Uterus (tissue), 4 donors: Measurements from ENCODE around the gene OSTM1. TPM values are rescaled to one million over a fixed set of nuclear protein-coding genes. Genes with fewer than 3 reads are reported as not detected.
"Not testable (repeated sequence)": the region's sequence is repeated elsewhere in the genome, so short reads cannot be mapped to it uniquely, and the experiment has no call there.

ENCODE experiments used
- DNase-seq, 2 donors: peaks; one replicate each; pipeline ENCODE4 v3.0.0-alpha.2; 2019 to 2020
- H3K27ac ChIP-seq, 2 donors: fragments of 200-600 bp; sonication (generic); 1 replicate in 1 of 2; 2 replicates in 1 of 2; pipeline ENCODE4 v1.5.1; 2016 to 2018
- H3K27me3 ChIP-seq, 2 donors: fragments of 200-600 bp; sonication (generic); one replicate each; pipeline ENCODE4 v1.5.1; 2018 to 2019; ENCODE audit warnings: control low read depth in 1 of 2
- H3K36me3 ChIP-seq, 2 donors: fragments of 200-600 bp; sonication (generic); one replicate each; pipeline ENCODE4 v1.5.1; 2019; ENCODE audit warnings: control low read depth in 1 of 2
- H3K4me1 ChIP-seq, 2 donors: fragments of 200-600 bp; sonication (generic); one replicate each; pipeline ENCODE4 v1.5.1; 2018 to 2019; ENCODE audit warnings: control low read depth in 1 of 2
- H3K4me3 ChIP-seq, 2 donors: fragments of 200-600 bp; sonication (generic); 1 replicate in 1 of 2; 2 replicates in 1 of 2; pipeline ENCODE4 v1.5.1; 2018 to 2019; ENCODE audit warnings: mild to moderate bottlenecking in 1 of 2
- H3K9me3 ChIP-seq, 2 donors: fragments of 200-600 bp; sonication (generic); one replicate each; pipeline ENCODE4 v1.5.1; 2019; ENCODE audit warnings: control low read depth in 1 of 2
- CTCF ChIP-seq, 4 experiments: fragments of 200-600 bp in 2 of 4; fragments of 450-650 bp in 2 of 4; sonication (generic) in 2 of 4; IDR thresholded peaks; one replicate each; pipeline ENCODE4 v1.5.1; 2016 to 2019; ENCODE audit warnings: antibody characterized with exemption in 4 of 4, mild to moderate bottlenecking in 2 of 4, moderate library complexity in 1 of 4
- POLR2A ChIP-seq, 2 donors: fragments of 450-650 bp; IDR thresholded peaks; one replicate each; pipeline ENCODE4 v1.6.1; 2016; ENCODE audit warnings: antibody characterized with exemption in 2 of 2, mild to moderate bottlenecking in 1 of 2, moderate library complexity in 1 of 2
- intact Hi-C: fragments of 100-400 bp; cut with DNase I; formaldehyde crosslinking; loops from one replicate; pipeline ENCODE4 v1.15.1; 2023; ENCODE audit warnings: low total_unique reads
- total RNA-seq, 4 donors: library from RNA; depleted of rRNA in 3 of 4; stranded (reverse); fragments of >200 nt in 3 of 4; gene quantifications; one replicate each; pipeline versions ENCODE4 v1.1.0 to v1.2.4, GENCODE V29; 2014 to 2023
- donor health status: DM: yes; HTN: yes; CAD: no.

Gene OSTM1
- total RNA-seq, 4 donors from 2014 or later: 26.2 to 92.5 (median 53.7) TPM

GRCh38 chr6:108013787-108014439 is 60.6 kb downstream of the OSTM1 start:
- H3K36me3 ChIP-seq: no peaks in the 10 kb centered on the region
- no peak for TF ChIP-seq POLR2A (IDR thresholded peaks at IDR 0.05)
- TF ChIP-seq CTCF (IDR thresholded peaks at IDR 0.05): no peak
- intact Hi-C loops: no loop called here
- DNase-seq: no peak
- no peaks in the 10 kb centered on the region for H3K9me3 ChIP-seq
- no peaks in the 10 kb centered on the region for H3K27me3 ChIP-seq
- no peak overlapping the region for H3K27ac ChIP-seq
- H3K4me1 ChIP-seq: no peaks in the 10 kb centered on the region
- no peak overlapping the region for H3K4me3 ChIP-seq

GRCh38 chr6:108009894-108010293 is 64.6 kb downstream of the OSTM1 start:
- Histone ChIP-seq H3K4me3 (no peak overlapping the region), H3K27ac (no peak overlapping the region), H3K27me3 (no peaks in the 10 kb centered on the region), H3K36me3 (no peaks in the 10 kb centered on the region), H3K4me1 (no peaks in the 10 kb centered on the region), H3K9me3 (no peaks in the 10 kb centered on the region)
- no peak for DNase-seq
- TF ChIP-seq POLR2A (IDR thresholded peaks at IDR 0.05): no peak
- TF ChIP-seq CTCF (IDR thresholded peaks at IDR 0.05): no peak
- intact Hi-C loops: no loop called here

GRCh38 chr6:108009258-108009657 is 65.3 kb downstream of the OSTM1 start:
- H3K27me3 ChIP-seq, H3K4me3 ChIP-seq, H3K9me3 ChIP-seq, H3K36me3 ChIP-seq, H3K27ac ChIP-seq, DNase-seq, intact Hi-C loops, H3K4me1 ChIP-seq: not testable (repeated sequence)

GRCh38 chr6:108008363-108008762 is 66.2 kb downstream of the OSTM1 start:
- no peaks in the 10 kb centered on the region for H3K36me3 ChIP-seq
- intact Hi-C loops: no loop called here
- no peaks in the 10 kb centered on the region for H3K9me3 ChIP-seq
- H3K4me3 ChIP-seq: no peak overlapping the region
- no peak overlapping the region for H3K27ac ChIP-seq
- TF ChIP-seq POLR2A (IDR thresholded peaks at IDR 0.05) (no peak), CTCF (IDR thresholded peaks at IDR 0.05) (no peak)
- DNase-seq: no peak
- H3K27me3 ChIP-seq: no peaks in the 10 kb centered on the region
- H3K4me1 ChIP-seq: no peaks in the 10 kb centered on the region

- TF ChIP-seq CTCF (IDR thresholded peaks at IDR 0.05): no peak
- no peak for TF ChIP-seq POLR2A (IDR thresholded peaks at IDR 0.05)
- H3K4me1 ChIP-seq: no peaks in the 10 kb centered on the region
- no peak overlapping the region for H3K27ac ChIP-seq
- no peak for DNase-seq
- intact Hi-C loops: no loop called here
- H3K27me3 ChIP-seq: no peaks in the 10 kb centered on the region
- no peaks in the 10 kb centered on the region for H3K36me3 ChIP-seq
- no peak overlapping the region for H3K4me3 ChIP-seq
- H3K9me3 ChIP-seq: no peaks in the 10 kb centered on the region
These were observed 68.6 kb downstream of the OSTM1 start for GRCh38 chr6:108005961-108006360.

- TF ChIP-seq CTCF (IDR thresholded peaks at IDR 0.05) (no peak), POLR2A (IDR thresholded peaks at IDR 0.05) (no peak)
- intact Hi-C loops: no loop called here
- no peaks in the 10 kb centered on the region for H3K36me3 ChIP-seq
- H3K4me1 ChIP-seq: no peaks in the 10 kb centered on the region
- no peaks in the 10 kb centered on the region for H3K9me3 ChIP-seq
- no peaks in the 10 kb centered on the region for H3K27me3 ChIP-seq
- DNase-seq: no peak
- H3K27ac ChIP-seq: no peak overlapping the region
- no peak overlapping the region for H3K4me3 ChIP-seq
These were observed 69.7 kb downstream of the OSTM1 start for GRCh38 chr6:108004861-108005260.
